HepG2 (cell line): ENCODE data around the gene PSMG3. TPM values are rescaled to one million over a fixed set of nuclear protein-coding genes. Genes with fewer than 3 reads are reported as not detected.

Experiments
- BCL3 ChIP-seq: sonication (generic); formaldehyde crosslinking; IDR thresholded peaks from 2 replicates; pipeline ENCODE4 v1.5.1; 2020; ENCODE audit warnings: mild to moderate bottlenecking, missing genetic modification reagents, moderate library complexity
- FLYWCH1 ChIP-seq: sonication (generic); formaldehyde crosslinking; IDR thresholded peaks from 2 replicates; pipeline ENCODE4 v1.8.1; 2023; ENCODE audit warnings: mild to moderate bottlenecking, missing genetic modification reagents
- GFI1 ChIP-seq: sonication (generic); formaldehyde crosslinking; IDR thresholded peaks from 2 replicates; pipeline ENCODE4 v1.5.0; 2020; ENCODE audit warnings: missing genetic modification reagents, mild to moderate bottlenecking, borderline replicate concordance
- HDAC2 ChIP-seq: sonication (generic); formaldehyde crosslinking; IDR thresholded peaks from 2 replicates; pipeline ENCODE4 v1.4.0; 2020; ENCODE audit warnings: missing genetic modification reagents
- HNRNPLL ChIP-seq: fragments of 200-400 bp; formaldehyde crosslinking; IDR thresholded peaks from 2 replicates; pipeline ENCODE4 v1.6.1; 2017; ENCODE audit warnings: mild to moderate bottlenecking, low read depth, low read length; ENCODE audit not compliant: poor library complexity, severe bottlenecking
- MLX ChIP-seq: IDR thresholded peaks from 2 replicates; pipeline ENCODE4 v1.6.1; 2016
- MXI1 ChIP-seq: IDR thresholded peaks from 3 replicates; pipeline ENCODE4 v1.6.1; 2012; ENCODE audit warnings: low read depth, low read length, inconsistent platforms, borderline replicate concordance
- NFIB ChIP-seq: sonication (generic); formaldehyde crosslinking; IDR thresholded peaks from 2 replicates; pipeline ENCODE4 v1.9.0; 2021; ENCODE audit warnings: missing genetic modification reagents, mild to moderate bottlenecking, borderline replicate concordance
- PLSCR1 ChIP-seq: sonication (generic); formaldehyde crosslinking; IDR thresholded peaks from 2 replicates; pipeline ENCODE4 v1.5.0; 2020; ENCODE audit warnings: missing genetic modification reagents, mild to moderate bottlenecking, borderline replicate concordance
- RFX3 ChIP-seq: IDR thresholded peaks from 2 replicates; pipeline ENCODE4 v1.6.1; 2016; ENCODE audit warnings: missing biosample characterization, missing genetic modification reagents
- SETDB1 ChIP-seq: sonication (generic); formaldehyde crosslinking; IDR thresholded peaks from 2 replicates; pipeline ENCODE4 v1.5.1; 2020; ENCODE audit warnings: missing genetic modification reagents, mild to moderate bottlenecking, borderline replicate concordance
- SNAPC2 ChIP-seq: sonication (generic); formaldehyde crosslinking; IDR thresholded peaks from 2 replicates; pipeline ENCODE4 v1.8.1; 2022; ENCODE audit warnings: mild to moderate bottlenecking, missing genetic modification reagents
- TRIM22 ChIP-seq: fragments of 450-650 bp; IDR thresholded peaks from 2 replicates; pipeline ENCODE4 v1.6.1; 2017
- ZBTB7A ChIP-seq: sonication (generic); formaldehyde crosslinking; IDR thresholded peaks from 2 replicates; pipeline ENCODE4 v1.8.0; 2022; ENCODE audit warnings: mild to moderate bottlenecking, missing genetic modification reagents
- ZNF232 ChIP-seq: sonication (generic); formaldehyde crosslinking; IDR thresholded peaks from 2 replicates; pipeline ENCODE4 v1.4.0; 2020; ENCODE audit warnings: missing genetic modification reagents, borderline replicate concordance
- ZNF329 ChIP-seq: sonication (generic); formaldehyde crosslinking; IDR thresholded peaks from 2 replicates; pipeline ENCODE4 v1.9.0; 2021; ENCODE audit warnings: low read depth, mild to moderate bottlenecking, missing genetic modification reagents
- ZNF468 ChIP-seq: sonication (generic); formaldehyde crosslinking; IDR thresholded peaks from 2 replicates; pipeline ENCODE4 v1.8.0; 2022; ENCODE audit warnings: mild to moderate bottlenecking, moderate library complexity, missing genetic modification reagents
- ZNF609 ChIP-seq: sonication (generic); formaldehyde crosslinking; IDR thresholded peaks from 2 replicates; pipeline ENCODE4 v1.4.0; 2020; ENCODE audit warnings: mild to moderate bottlenecking, missing genetic modification reagents, borderline replicate concordance
- ZNF704 ChIP-seq: sonication (generic); formaldehyde crosslinking; IDR thresholded peaks from 2 replicates; pipeline ENCODE4 v1.8.1; 2023; ENCODE audit warnings: mild to moderate bottlenecking, inconsistent platforms, moderate library complexity, missing genetic modification reagents, borderline replicate concordance
- polyA plus RNA-seq, 8 experiments: library from polyadenylated mRNA; depleted of rRNA in 3 of 8; stranded (reverse) in 7 of 8; unstranded in 1 of 8; fragments of >200 nt; fragmentation: Illumina TruSeq in 4 of 8; extraction: Trizol in 4 of 8; gene quantifications; 2 replicates each; pipeline versions ENCODE4 v1.2.1 to v1.2.3, GENCODE V29; 2011 to 2016; ENCODE audit warnings: low read depth in 4 of 8, missing spikeins in 1 of 8, mixed read lengths in 1 of 8; ENCODE audit not compliant: insufficient read depth in 1 of 8
- total RNA-seq, 5 experiments: library from RNA; depleted of rRNA; stranded (reverse); fragments of >200 nt; fragmentation: Illumina TruSeq; extraction: Trizol; gene quantifications; 2 replicates each; pipeline ENCODE4 v1.2.3, GENCODE V29; 2016; ENCODE audit warnings: low read depth in 1 of 5

The PSMG3 gene
- total and polyA plus RNA-seq, 2 of the 13 experiments (the other 11 are each of a cell fraction or from before 2014, with no cell fraction given): 29.6 to 48.4 TPM

GRCh38 chr7:1558181-1558811 is 11.5 kb downstream of the PSMG3 start (continued):
- TF ChIP-seq ZNF609 (CRISPR knock-in tag) (no peak), HDAC2 (CRISPR knock-in tag) (peak; percentile 29; the same call in 1 of the 2 replicates), GFI1 (CRISPR knock-in tag) (no peak), MXI1 (0 out of 3 replicates have a peak, but pooled peaks have one; percentile 19), ZNF468 (CRISPR knock-in tag) (no peak), ZNF329 (CRISPR knock-in tag) (no peak), ZBTB7A (no peak), SNAPC2 (CRISPR knock-in tag) (no peak), HNRNPLL (no peak), PLSCR1 (no peak), ZNF232 (CRISPR knock-in tag) (no peak), NFIB (CRISPR knock-in tag) (no peak), RFX3 (CRISPR knock-in tag) (no peak), SETDB1 (CRISPR knock-in tag) (no peak), ZNF704 (CRISPR knock-in tag) (no peak), FLYWCH1 (CRISPR knock-in tag) (no peak), MLX (CRISPR knock-in tag) (no peak), BCL3 (CRISPR knock-in tag) (0 out of 2 replicates have a peak, but pooled peaks have one; percentile 33), TRIM22 (no peak)
